Large intestine (tissue), 3 donors: ENCODE measurements around the gene BCR. TPM values are rescaled to one million over a fixed set of nuclear protein-coding genes. Genes with fewer than 3 reads are reported as not detected.

Source experiments
- DNase-seq, 2 donors: peaks; one replicate each; pipeline versions ENCODE4 v3.0.0 to v3.0.0-alpha.2; 2013
- H3K27ac ChIP-seq: one replicate; pipeline ENCODE4 v1.5.1; 2013; ENCODE audit warnings: low read length
- H3K27me3 ChIP-seq: 2 replicates; pipeline ENCODE4 v1.6.1; 2013; ENCODE audit warnings: low read length; ENCODE audit not compliant: control insufficient read depth, insufficient read depth
- H3K36me3 ChIP-seq: 2 replicates; pipeline ENCODE4 v1.6.1; 2013; ENCODE audit warnings: low read length; ENCODE audit not compliant: control insufficient read depth, insufficient read depth
- H3K4me1 ChIP-seq: one replicate; pipeline ENCODE4 v1.6.1; 2013; ENCODE audit warnings: low read length; ENCODE audit not compliant: control insufficient read depth, insufficient read depth
- H3K4me3 ChIP-seq: one replicate; pipeline ENCODE4 v1.5.1; 2013; ENCODE audit warnings: low read length
- H3K9me3 ChIP-seq: one replicate; pipeline ENCODE4 v1.6.1; 2013; ENCODE audit warnings: mild to moderate bottlenecking, low read depth, low read length, moderate library complexity; ENCODE audit not compliant: control insufficient read depth
- WGBS: methylation state at CpG from one replicate; pipeline ENCODE4 v1.1.5; 2013; ENCODE audit warnings: low lambda C conversion rate; ENCODE audit not compliant: insufficient coverage; 5-methylcytosine and 5-hydroxymethylcytosine counted together
- polyA plus RNA-seq: library from polyadenylated mRNA; unstranded; fragments of 120-200 nt; gene quantifications from one replicate; pipeline ENCODE4 v1.2.1, GENCODE V29; 2013

Gene BCR
- polyA plus RNA-seq, 1 donor: 29.0 TPM

DNA sequence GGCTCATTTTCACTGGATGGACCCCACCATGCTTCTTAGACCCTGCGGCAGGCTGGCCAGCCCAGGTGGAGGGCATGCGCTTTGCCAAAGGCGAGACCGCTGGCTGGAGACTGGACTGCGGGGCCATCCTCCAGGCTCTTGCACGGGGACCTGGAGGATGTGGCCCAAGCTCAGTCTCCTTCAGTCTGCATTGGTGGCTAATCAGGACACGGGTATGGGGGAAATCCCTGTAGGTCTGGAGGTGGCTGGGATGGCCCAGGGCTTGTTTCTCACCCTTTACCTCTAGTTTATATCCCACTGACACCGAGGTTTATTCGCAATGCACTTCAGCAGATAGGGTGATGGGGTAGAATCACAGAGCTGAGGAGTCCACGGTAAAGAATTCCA is 45.0 kb downstream of the BCR start:
- Histone ChIP-seq H3K4me1 (peaks cover 24% of the 10 kb centered on the region), H3K4me3 (no peak overlapping the region), H3K36me3 (no peaks in the 10 kb centered on the region), H3K9me3 (peaks cover 14% of the 10 kb centered on the region), H3K27ac (no peak overlapping the region), H3K27me3 (no peaks in the 10 kb centered on the region)
- DNase-seq: no peak
- no CpG with 5 or more reads among the region's 10 CpGs for WGBS

- H3K4me1 ChIP-seq: peaks cover 20% of the 10 kb centered on the region
- H3K9me3 ChIP-seq: peaks cover 14% of the 10 kb centered on the region
- WGBS: 100% methylated on average over 1 of the region's 8 CpGs
- no peaks in the 10 kb centered on the region for H3K27me3 ChIP-seq
- no peak overlapping the region for H3K4me3 ChIP-seq
- DNase-seq: no peak
- H3K36me3 ChIP-seq: no peaks in the 10 kb centered on the region
- H3K27ac ChIP-seq: no peak overlapping the region
Observed at GRCh38 chr22:23225724-23226496, 45.6 kb downstream of the BCR start.

GRCh38 chr22:23226497-23226850 is 46.2 kb downstream of the BCR start:
- no peaks in the 10 kb centered on the region for H3K27me3 ChIP-seq
- H3K9me3 ChIP-seq: peaks cover 14% of the 10 kb centered on the region
- H3K36me3 ChIP-seq: no peaks in the 10 kb centered on the region
- peaks cover 19% of the 10 kb centered on the region for H3K4me1 ChIP-seq
- no peak overlapping the region for H3K4me3 ChIP-seq
- DNase-seq: no peak
- H3K27ac ChIP-seq: no peak overlapping the region

DNA sequence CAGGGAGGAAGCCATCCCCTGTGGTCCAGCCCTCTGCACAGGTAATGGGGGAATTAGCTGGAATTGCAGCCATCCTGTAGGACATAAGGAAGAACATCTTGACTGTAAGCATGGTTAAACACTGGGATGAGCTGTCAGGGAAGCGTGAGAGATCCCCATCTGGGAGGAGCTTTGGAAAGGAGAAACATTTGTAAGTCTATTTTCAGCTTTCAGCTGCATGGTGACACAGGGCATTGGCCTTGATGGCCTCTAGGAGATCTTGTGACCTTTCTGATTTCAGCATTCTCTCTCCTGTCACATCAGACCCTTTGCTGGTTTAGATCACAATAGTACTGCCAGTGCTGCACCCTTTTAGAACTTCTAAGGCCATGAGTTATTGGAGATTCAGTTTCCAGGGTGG is 47.1 kb downstream of the BCR start:
- DNase-seq: no peak
- Histone ChIP-seq H3K9me3 (peaks cover 14% of the 10 kb centered on the region), H3K27me3 (no peaks in the 10 kb centered on the region), H3K4me1 (peaks cover 19% of the 10 kb centered on the region), H3K27ac (no peak overlapping the region), H3K36me3 (no peaks in the 10 kb centered on the region), H3K4me3 (no peak overlapping the region)
- no CpG with 5 or more reads among the region's 1 CpG for whole genome bisulfite sequencing

DNA sequence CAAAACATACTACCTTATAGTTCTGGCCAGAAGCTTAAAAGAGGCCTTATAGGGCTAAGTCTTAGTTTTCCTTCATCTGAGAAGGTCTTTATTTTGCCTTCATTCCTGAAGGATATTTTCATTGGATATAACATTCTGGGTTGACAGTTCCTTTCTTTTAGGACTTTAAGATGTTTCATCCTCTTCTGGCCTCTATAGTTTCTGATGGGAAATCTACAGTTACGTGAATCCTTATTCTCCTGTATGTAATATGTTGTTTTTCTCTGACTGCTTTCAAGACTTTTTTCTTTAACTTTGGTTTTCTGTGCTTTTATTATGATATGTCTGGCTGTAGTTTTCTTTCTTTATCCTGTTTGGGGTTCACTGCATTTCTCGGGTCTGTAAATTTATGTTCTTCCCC is 48.2 kb downstream of the BCR start:
- no peaks in the 10 kb centered on the region for H3K36me3 ChIP-seq
- no peak overlapping the region for H3K4me3 ChIP-seq
- DNase-seq: no peak
- 100% methylated on average over 2 of the region's 2 CpGs for WGBS
- H3K27me3 ChIP-seq: no peaks in the 10 kb centered on the region
- H3K9me3 ChIP-seq: peaks cover 14% of the 10 kb centered on the region
- H3K4me1 ChIP-seq: peaks cover 18% of the 10 kb centered on the region
- no peak overlapping the region for H3K27ac ChIP-seq

DNA sequence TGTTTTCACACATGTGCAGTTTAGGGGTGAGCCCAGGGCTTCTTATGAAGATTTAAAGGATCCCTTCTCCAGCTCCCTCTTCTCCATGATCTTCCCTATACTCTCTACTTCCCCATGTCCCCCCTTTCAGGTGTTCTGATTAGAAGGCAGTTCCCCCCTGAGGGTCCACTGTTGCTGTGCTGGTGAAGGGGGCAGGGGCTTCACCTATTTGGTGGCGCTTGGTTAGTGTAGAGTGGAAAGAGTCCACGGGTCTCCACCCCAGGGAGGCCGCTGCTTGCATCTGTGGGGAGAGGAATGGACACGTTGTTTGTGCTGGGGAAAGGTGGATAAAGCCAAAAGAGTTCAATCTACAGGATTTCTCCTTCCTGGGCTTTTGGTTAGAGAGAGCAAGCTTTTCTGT is 49.3 kb downstream of the BCR start:
- no peak for DNase-seq
- Histone ChIP-seq H3K36me3 (no peaks in the 10 kb centered on the region), H3K4me3 (no peak overlapping the region), H3K4me1 (peaks cover 8% of the 10 kb centered on the region), H3K27ac (no peak overlapping the region), H3K9me3 (peaks cover 14% of the 10 kb centered on the region), H3K27me3 (no peaks in the 10 kb centered on the region)
- no CpG with 5 or more reads among the region's 4 CpGs for WGBS

DNA sequence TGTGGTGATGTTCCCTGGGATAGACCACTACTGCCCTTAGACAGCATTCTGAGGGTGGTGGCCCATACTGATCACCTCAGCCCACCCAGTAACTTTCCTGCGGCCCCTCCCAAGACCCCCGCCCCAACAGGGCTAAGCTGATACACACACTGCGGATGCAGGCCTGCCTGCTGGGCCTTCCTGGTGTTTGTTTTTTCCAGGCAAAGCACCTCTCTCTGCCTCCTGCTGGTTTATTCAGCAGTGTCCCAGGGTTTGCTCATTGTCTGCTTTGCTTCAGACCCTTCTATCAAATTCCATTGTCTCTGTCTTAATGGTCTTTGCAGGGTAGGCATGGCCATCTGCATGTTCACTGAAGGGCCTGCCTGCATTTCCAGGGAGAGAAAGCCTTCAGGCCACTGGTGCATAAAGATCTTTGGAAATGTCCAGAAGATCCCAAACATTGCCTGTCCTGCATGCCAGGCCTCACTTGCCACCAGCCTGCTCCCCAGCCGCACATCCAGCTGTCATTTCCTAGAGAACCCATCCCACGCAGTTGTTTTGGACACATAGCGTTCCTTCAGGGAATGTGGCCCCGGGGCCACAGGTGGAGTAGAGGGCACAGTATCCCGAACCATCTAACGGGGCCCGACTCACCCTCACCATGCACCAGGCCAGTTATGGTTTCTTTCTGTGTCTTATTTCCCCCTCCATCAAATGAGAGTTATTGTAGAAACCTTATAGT is 50.2 kb downstream of the BCR start:
- no peak for DNase-seq
- Histone ChIP-seq H3K4me3 (no peak overlapping the region), H3K9me3 (peaks cover 14% of the 10 kb centered on the region), H3K4me1 (peaks cover 8% of the 10 kb centered on the region), H3K36me3 (no peaks in the 10 kb centered on the region), H3K27me3 (no peaks in the 10 kb centered on the region), H3K27ac (no peak overlapping the region)
- no CpG with 5 or more reads among the region's 10 CpGs for WGBS

DNA sequence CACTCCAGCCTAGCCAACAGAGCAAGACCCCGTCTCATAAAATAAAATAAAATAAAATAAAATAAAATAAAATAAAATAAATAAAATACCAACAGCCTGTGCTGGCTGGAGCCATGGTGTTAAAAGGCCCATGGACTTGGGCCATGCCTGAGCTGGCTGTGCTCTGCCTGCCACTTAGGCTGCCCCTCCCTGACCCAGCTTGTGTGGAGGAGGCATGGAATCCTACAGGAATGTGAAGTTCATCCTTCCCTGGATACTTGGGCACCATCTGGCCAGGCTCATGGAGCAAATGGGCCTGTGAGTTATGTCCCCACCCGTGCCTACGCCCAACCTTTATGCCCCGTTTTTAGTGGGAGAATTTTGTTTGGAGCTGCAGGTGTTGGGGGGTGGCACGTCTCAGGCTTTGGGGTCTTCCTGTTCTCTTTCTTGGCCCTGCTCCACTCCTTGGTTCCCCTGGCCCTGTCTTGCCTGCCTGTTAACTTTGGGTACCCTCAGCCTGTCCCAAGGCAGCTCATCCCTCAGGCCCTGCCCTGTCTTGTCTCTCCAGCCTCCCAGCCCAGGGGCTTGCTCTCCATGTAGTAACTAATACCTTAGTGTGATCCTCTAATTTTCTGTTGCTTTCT is 51.3 kb downstream of the BCR start:
- H3K4me3 ChIP-seq: no peak overlapping the region
- H3K27ac ChIP-seq: no peak overlapping the region
- no peaks in the 10 kb centered on the region for H3K4me1 ChIP-seq
- peaks cover 14% of the 10 kb centered on the region for H3K9me3 ChIP-seq
- no CpG with 5 or more reads among the region's 5 CpGs for WGBS
- H3K36me3 ChIP-seq: no peaks in the 10 kb centered on the region
- no peak for DNase-seq
- no peaks in the 10 kb centered on the region for H3K27me3 ChIP-seq

GRCh38 chr22:23232094-23232905 is 52.0 kb downstream of the BCR start:
- Histone ChIP-seq H3K36me3 (no peaks in the 10 kb centered on the region), H3K27me3 (no peaks in the 10 kb centered on the region), H3K4me1 (no peaks in the 10 kb centered on the region), H3K4me3 (no peak overlapping the region), H3K9me3 (peaks cover 14% of the 10 kb centered on the region), H3K27ac (no peak overlapping the region)
- no peak for DNase-seq
- whole genome bisulfite sequencing: no CpG with 5 or more reads among the region's 9 CpGs

GRCh38 chr22:23233084-23233531 is 52.8 kb downstream of the BCR start:
- no CpG with 5 or more reads among the region's 11 CpGs for WGBS
- DNase-seq: no peak
- H3K27me3 ChIP-seq: no peaks in the 10 kb centered on the region
- no peaks in the 10 kb centered on the region for H3K36me3 ChIP-seq
- no peaks in the 10 kb centered on the region for H3K4me1 ChIP-seq
- H3K27ac ChIP-seq: no peak overlapping the region
- no peak overlapping the region for H3K4me3 ChIP-seq
- peaks cover 10% of the 10 kb centered on the region for H3K9me3 ChIP-seq
